Endothelial cell of umbilical vein (primary cell): ENCODE results near the gene MAP6. TPM values are rescaled to one million over a fixed set of nuclear protein-coding genes. Genes with fewer than 3 reads are reported as not detected.

ENCODE experiments used
- BruUV-seq: library from RNA; stranded (reverse); fragments of 400-500 nt; replicated peaks from 2 replicates; lab custom pipeline; 2021; lab: Mats Ljungman, UMichigan
- CTCF ChIA-PET: fragments of 300-600, 350-600 bp; sonication (Branson Sonifier 250); formaldehyde crosslinking; loops from one replicate; lab custom pipeline; 2021; ENCODE audit warnings: antibody characterized with exemption, inconsistent platforms; lab: Charles Lee
- POLR2A ChIA-PET: fragments of 300-600, 350-600 bp; sonication (Branson Sonifier 250); formaldehyde crosslinking; loops from one replicate; lab custom pipeline; 2021; ENCODE audit warnings: antibody characterized with exemption, inconsistent platforms; lab: Charles Lee
- DNase-seq: peaks from one replicate; pipeline ENCODE4 v3.0.0-alpha.2; 2011; ENCODE audit warnings: low read depth, low spot score
- FAIRE-seq: peaks from 2 replicates; lab custom pipeline; 2011; peaks lifted over from hg19 to GRCh38; lab: Jason Lieb, UNC
- H2AFZ ChIP-seq: 2 replicates; pipeline ENCODE4 v1.6.0; 2012; ENCODE audit warnings: low read depth, low read length, control low read depth, inconsistent platforms
- H3K27ac ChIP-seq: 2 replicates; pipeline ENCODE4 v1.5.1; 2011; ENCODE audit warnings: low read depth, mild to moderate bottlenecking, control low read depth, low read length, moderate library complexity; ENCODE audit not compliant: insufficient read depth
- H3K27me3 ChIP-seq, 2 experiments: 2 replicates each; pipeline versions ENCODE4 v1.6.0 to v1.6.1; 2011; ENCODE audit warnings: low read length in 2 of 2, mixed read lengths in 1 of 2; ENCODE audit not compliant: control insufficient read depth in 2 of 2, insufficient read depth in 2 of 2
- H3K36me3 ChIP-seq, 2 experiments: 2 replicates in 1 of 2; 3 replicates in 1 of 2; pipeline ENCODE4 v1.5.1; 2011; ENCODE audit warnings: low read length in 2 of 2, mild to moderate bottlenecking in 1 of 2, moderate library complexity in 1 of 2; ENCODE audit not compliant: control insufficient read depth in 2 of 2, insufficient read depth in 2 of 2; ENCODE audit errors: extremely low read depth in 1 of 2
- H3K4me1 ChIP-seq: 3 replicates; pipeline ENCODE4 v1.5.1; 2011; ENCODE audit warnings: mild to moderate bottlenecking, low read length; ENCODE audit not compliant: control insufficient read depth, insufficient read depth; ENCODE audit errors: extremely low read depth
- H3K4me2 ChIP-seq: 2 replicates; pipeline ENCODE4 v1.6.1; 2011; ENCODE audit warnings: low read length, control low read depth, mixed read lengths; ENCODE audit not compliant: insufficient read depth
- H3K4me3 ChIP-seq, 3 experiments: fragments of 200-600 bp in 1 of 3; sonication (generic), shearing (Covaris generic) in 1 of 3; replicated peaks in 1 of 3; 2 replicates each; pipeline ENCODE4 v1.5.1; 2011 to 2016; ENCODE audit warnings: control low read depth in 3 of 3, low read length in 3 of 3, mild to moderate bottlenecking in 2 of 3, inconsistent platforms in 1 of 3, low read depth in 1 of 3, moderate library complexity in 1 of 3; ENCODE audit not compliant: insufficient read depth in 1 of 3
- H3K79me2 ChIP-seq: 2 replicates; pipeline ENCODE4 v1.6.0; 2012; ENCODE audit warnings: low read length, inconsistent platforms; ENCODE audit not compliant: control insufficient read depth, insufficient read depth
- H3K9ac ChIP-seq: replicated peaks from 2 replicates; pipeline ENCODE3; 2011; ENCODE audit warnings: low read length, control low read depth; ENCODE audit not compliant: insufficient read depth; ENCODE audit errors: extremely low read depth
- H3K9me1 ChIP-seq: replicated peaks from 3 replicates; pipeline ENCODE4 v1.6.0; 2011; ENCODE audit warnings: mild to moderate bottlenecking, low read length; ENCODE audit not compliant: control insufficient read depth, insufficient read depth; ENCODE audit errors: extremely low read depth
- H3K9me3 ChIP-seq: replicated peaks from 2 replicates; pipeline ENCODE4 v1.5.1; 2012; ENCODE audit warnings: low read length, inconsistent platforms; ENCODE audit not compliant: control insufficient read depth, insufficient read depth
- H4K20me1 ChIP-seq: replicated peaks from 2 replicates; pipeline ENCODE3; 2011; ENCODE audit warnings: mild to moderate bottlenecking, low read length; ENCODE audit not compliant: control insufficient read depth, insufficient read depth; ENCODE audit errors: extremely low read depth
- EZH2 ChIP-seq: IDR thresholded peaks from 2 replicates; pipeline ENCODE4 v1.6.1; 2012; ENCODE audit warnings: borderline replicate concordance, low read depth, mild to moderate bottlenecking, moderate library complexity, low read length, inconsistent platforms; ENCODE audit not compliant: severe bottlenecking
- FOS ChIP-seq: IDR thresholded peaks from 2 replicates; pipeline ENCODE4 v1.6.1; 2011; ENCODE audit warnings: mild to moderate bottlenecking, low read length, moderate library complexity, borderline replicate concordance; ENCODE audit not compliant: insufficient read depth
- GATA2 ChIP-seq: IDR thresholded peaks from 2 replicates; pipeline ENCODE4 v1.7.0; 2011; ENCODE audit warnings: low read depth, mild to moderate bottlenecking, moderate library complexity, mixed read lengths, low read length; ENCODE audit not compliant: insufficient read length, insufficient read depth
- JUN ChIP-seq: IDR thresholded peaks from 2 replicates; pipeline ENCODE4 v1.6.1; 2011; ENCODE audit warnings: borderline replicate concordance, low read depth; ENCODE audit not compliant: insufficient read length, insufficient read depth
- MYC ChIP-seq: IDR thresholded peaks from one replicate; pipeline ENCODE4 v1.6.1; 2011; ENCODE audit warnings: mild to moderate bottlenecking, low read depth, low read length
- POLR2A ChIP-seq: IDR thresholded peaks from 2 replicates; pipeline ENCODE4 v1.6.1; 2012; ENCODE audit warnings: low read depth, mild to moderate bottlenecking, control low read depth, low read length
- POLR2AphosphoS5 ChIP-seq: IDR thresholded peaks from 2 replicates; pipeline ENCODE4 v1.6.1; 2012; ENCODE audit warnings: low read depth, mild to moderate bottlenecking, control low read depth, low read length, moderate library complexity; ENCODE audit not compliant: insufficient read depth
- dilution Hi-C: fragments of 300-500 bp; cut with MboI; formaldehyde crosslinking; loops from one replicate; pipeline ENCODE4 v1.15.0; 2019; ENCODE audit warnings: low sequenced_read_pairs; ENCODE audit not compliant: extremely low pct_ligation_motif_present
- intact Hi-C: fragments of 100-400 bp; cut with micrococcal nuclease; formaldehyde crosslinking; loops from one replicate; pipeline ENCODE4 v1.10.0; 2022
- polyA plus RNA-seq, 4 experiments: library from polyadenylated mRNA; depleted of rRNA in 3 of 4; stranded (reverse) in 3 of 4; unstranded in 1 of 4; fragments of >200 nt; gene quantifications; 2 replicates each; pipeline versions ENCODE4 v1.2.1 to v1.2.3, GENCODE V29; 2011 to 2012; ENCODE audit warnings: missing spikeins in 1 of 4
- total RNA-seq: library from RNA; stranded (reverse); gene quantifications from 2 replicates; pipeline ENCODE4 v1.2.3, GENCODE V29; 2021
- TF ChIP-seq, protein P1 (sequence below), 2 donors: IDR thresholded peaks; 1 replicate in 1 of 2; 2 replicates in 1 of 2; pipeline ENCODE4 v1.5.1; 2011; ENCODE audit warnings: low read length in 2 of 2, mild to moderate bottlenecking in 2 of 2, moderate library complexity in 2 of 2, control low read depth in 1 of 2, inconsistent platforms in 1 of 2, low read depth in 1 of 2; ENCODE audit not compliant: insufficient read depth in 1 of 2; ENCODE audit errors: extremely low read depth in 1 of 2
- TF ChIP-seq, protein P2 (sequence below): IDR thresholded peaks from 2 replicates; pipeline ENCODE4 v1.6.1; 2011; ENCODE audit not compliant: insufficient read depth, insufficient read length

MAP6 gene
- total and polyA plus RNA-seq, 2 donors (not counting 3 experiments of a cell fraction or from before 2014, with no cell fraction given), result 0.12 TPM; not detected in 1

DNA sequence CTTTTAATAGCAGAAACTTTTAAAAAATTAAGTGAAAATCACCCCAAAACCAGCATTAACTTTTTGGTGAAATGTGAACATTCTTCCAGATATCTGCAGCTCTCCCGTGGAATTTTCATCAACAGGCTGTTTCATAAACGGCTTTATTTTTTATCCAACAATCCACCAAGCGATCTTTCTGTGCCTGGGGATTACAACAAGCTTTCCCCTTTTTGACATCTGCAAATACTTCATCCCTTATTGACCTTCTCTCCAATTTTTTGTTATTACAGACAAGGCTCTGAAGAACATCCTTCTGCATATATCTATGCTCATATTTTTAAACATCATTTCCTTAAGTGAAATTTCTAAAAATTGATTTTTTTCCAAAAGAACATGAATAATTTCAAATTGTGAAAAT is 112.6 kb downstream of the MAP6 start:
- no peak for TF ChIP-seq EZH2
- TF ChIP-seq, protein P1, sequence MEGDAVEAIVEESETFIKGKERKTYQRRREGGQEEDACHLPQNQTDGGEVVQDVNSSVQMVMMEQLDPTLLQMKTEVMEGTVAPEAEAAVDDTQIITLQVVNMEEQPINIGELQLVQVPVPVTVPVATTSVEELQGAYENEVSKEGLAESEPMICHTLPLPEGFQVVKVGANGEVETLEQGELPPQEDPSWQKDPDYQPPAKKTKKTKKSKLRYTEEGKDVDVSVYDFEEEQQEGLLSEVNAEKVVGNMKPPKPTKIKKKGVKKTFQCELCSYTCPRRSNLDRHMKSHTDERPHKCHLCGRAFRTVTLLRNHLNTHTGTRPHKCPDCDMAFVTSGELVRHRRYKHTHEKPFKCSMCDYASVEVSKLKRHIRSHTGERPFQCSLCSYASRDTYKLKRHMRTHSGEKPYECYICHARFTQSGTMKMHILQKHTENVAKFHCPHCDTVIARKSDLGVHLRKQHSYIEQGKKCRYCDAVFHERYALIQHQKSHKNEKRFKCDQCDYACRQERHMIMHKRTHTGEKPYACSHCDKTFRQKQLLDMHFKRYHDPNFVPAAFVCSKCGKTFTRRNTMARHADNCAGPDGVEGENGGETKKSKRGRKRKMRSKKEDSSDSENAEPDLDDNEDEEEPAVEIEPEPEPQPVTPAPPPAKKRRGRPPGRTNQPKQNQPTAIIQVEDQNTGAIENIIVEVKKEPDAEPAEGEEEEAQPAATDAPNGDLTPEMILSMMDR (IDR thresholded peaks at IDR 0.05; ENCODE audit: extremely low read depth in 1 of 2, insufficient read depth in 1 of 2, low read depth in 1 of 2, low read length in 2 of 2), result no peak
- TF ChIP-seq POLR2A, result no peak
- no peak for TF ChIP-seq GATA2
- TF ChIP-seq, protein P2, sequence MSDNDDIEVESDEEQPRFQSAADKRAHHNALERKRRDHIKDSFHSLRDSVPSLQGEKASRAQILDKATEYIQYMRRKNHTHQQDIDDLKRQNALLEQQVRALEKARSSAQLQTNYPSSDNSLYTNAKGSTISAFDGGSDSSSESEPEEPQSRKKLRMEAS, result no peak
- TF ChIP-seq MYC, result no peak
- TF ChIP-seq POLR2AphosphoS5, result no peak
- no peak for TF ChIP-seq JUN
- TF ChIP-seq FOS, result no peak

More for the DNA sequence above, 112.6 kb downstream of the MAP6 start:
- CTCF ChIA-PET, result no interaction called here
- H3K9ac ChIP-seq, result no peak overlapping the region
- intact Hi-C loops (no loop called here), dilution Hi-C loops (no loop called here)
- H3K27me3 ChIP-seq, result no peaks in the 10 kb centered on the region
- no peaks in the 10 kb centered on the region for H4K20me1 ChIP-seq
- H3K4me3 ChIP-seq, result no peak overlapping the region
- no peak overlapping the region for H2AFZ ChIP-seq
- H3K79me2 ChIP-seq, result no peaks in the 10 kb centered on the region
- POLR2A ChIA-PET, result no interaction called here
- H3K4me1 ChIP-seq, result peaks cover 32% of the 10 kb centered on the region
- H3K4me2 ChIP-seq, result no peak overlapping the region
- H3K27ac ChIP-seq, result no peak overlapping the region
- no peaks in the 10 kb centered on the region for H3K9me3 ChIP-seq
- H3K36me3 ChIP-seq, result no peaks in the 10 kb centered on the region
- no peaks in the 10 kb centered on the region for H3K9me1 ChIP-seq
- no peak for DNase-seq
- BruUV-seq, result no TSS peak
- FAIRE-seq, result no peak
